ENCODE data around the gene THOC5. TPM values are rescaled to one million over a fixed set of nuclear protein-coding genes. Genes with fewer than 3 reads are reported as not detected.

The THOC5 gene
- total RNA-seq, 1 experiment from 2014 or later: 80.6 TPM

DNA sequence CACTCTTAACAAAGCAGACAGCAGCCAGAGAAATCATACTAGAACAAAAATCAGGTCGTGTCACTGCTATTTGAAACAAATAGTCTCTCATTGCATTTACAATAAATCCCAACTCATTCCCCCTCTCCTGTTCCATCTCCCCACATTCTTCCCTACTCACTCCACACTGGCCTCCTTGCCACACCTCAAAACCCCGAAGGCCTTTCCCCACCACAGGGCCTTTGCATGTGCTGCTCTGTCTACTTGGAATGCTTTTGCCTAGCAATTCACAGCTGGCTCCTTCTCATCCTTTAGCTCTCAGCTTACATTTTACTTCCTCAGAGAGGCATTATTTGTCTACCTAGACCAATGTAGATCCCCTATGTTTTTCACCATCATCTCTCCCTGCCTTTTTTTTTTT lies 6.3 kb upstream of the THOC5 start:
- Histone ChIP-seq H3K4me3 (replicated peaks in 1 of 2; ENCODE audit: low read depth in 1 of 2, low read length in 2 of 2) (no peak overlapping the region), H3K9ac (ENCODE audit: low read length) (no peak overlapping the region), H4K20me1 (ENCODE audit: insufficient read depth) (no peaks in the 10 kb centered on the region), H2AFZ (ENCODE audit: low read depth, low read length, poor library complexity, severe bottlenecking) (no peak overlapping the region), H3K36me3 (ENCODE audit: control insufficient read depth in 1 of 2, insufficient read depth in 2 of 2, low read length in 2 of 2) (peaks cover 8 to 50% of the 10 kb centered on the region in 2 experiments; a peak in 3 of 4 replicates), H3K27me3 (ENCODE audit: insufficient read depth, low read length) (no peaks in the 10 kb centered on the region), H3K4me2 (ENCODE audit: low read length) (no peak overlapping the region), H3K27ac (ENCODE audit: low read depth, low read length) (no peak overlapping the region), H3K9me2 (ENCODE audit: insufficient read depth) (no peaks in the 10 kb centered on the region), H3K79me2 (ENCODE audit: insufficient read depth, low read length) (no peaks in the 10 kb centered on the region), H3K4me1 (ENCODE audit: control insufficient read depth in 1 of 2, insufficient read depth in 2 of 2, low read length in 2 of 2) (no peaks in the 10 kb centered on the region; a peak in 1 of 4 replicates), H3K9me3 (ENCODE audit: control insufficient read depth in 1 of 2, insufficient read depth in 1 of 2, low read depth in 1 of 2, low read length in 2 of 2) (no peaks in the 10 kb centered on the region)
- ChIA-PET POLR2A (no interaction called here), RAD21 (ENCODE audit: low non-redundant PET in 1 of 2, low total read pairs in 2 of 2, uncharacterized antibody in 2 of 2, unreplicated experiment in 2 of 2) (no interaction called here), CTCF (interaction anchor here (0.7 kb wide), 1 partner anchor 10 kb away, joined by 3 read pairs; no protein-coding TSS in a partner anchor)
- BruUV-seq (replicated peaks): no TSS peak
- intact Hi-C loops (cut with micrococcal nuclease): no loop called here
- ATAC-seq (no peak), DNase-seq (ENCODE audit: low read depth, low spot score) (no peak)
- TF ChIP-seq POLR2AphosphoS5 (IDR thresholded peaks at IDR 0.05; ENCODE audit: low read depth, low read length): no peak

DNA sequence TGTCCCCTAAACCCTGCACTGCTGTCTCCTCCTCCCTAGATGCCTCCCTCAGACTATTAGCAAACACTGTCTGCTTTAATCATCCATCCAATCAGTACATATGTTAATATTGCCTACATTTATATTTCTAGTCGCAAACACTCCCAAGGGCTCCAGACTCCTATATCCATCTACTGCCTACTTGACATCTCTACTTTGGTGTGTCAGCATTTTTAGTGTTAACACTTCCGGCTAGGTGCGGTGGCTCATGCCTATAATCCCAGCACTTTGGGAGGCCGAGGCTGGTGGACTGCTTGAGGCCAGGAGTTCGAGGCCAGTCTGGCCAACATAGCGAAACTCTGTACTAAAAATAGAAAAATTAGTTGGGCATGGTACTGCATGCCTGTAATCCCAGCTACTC lies 5.5 kb upstream of the THOC5 start:
- no TSS peak for BruUV-seq (replicated peaks)
- DNase-seq (ENCODE audit: low read depth, low spot score) (no peak), ATAC-seq (no peak)
- Histone ChIP-seq H3K36me3 (ENCODE audit: control insufficient read depth in 1 of 2, insufficient read depth in 2 of 2, low read length in 2 of 2) (peaks cover 8 to 48% of the 10 kb centered on the region in 2 experiments; a peak in 3 of 4 replicates), H3K79me2 (ENCODE audit: insufficient read depth, low read length) (no peaks in the 10 kb centered on the region), H3K4me2 (ENCODE audit: low read length) (no peak overlapping the region), H3K27ac (ENCODE audit: low read depth, low read length) (no peak overlapping the region), H4K20me1 (ENCODE audit: insufficient read depth) (no peaks in the 10 kb centered on the region), H3K9ac (ENCODE audit: low read length) (no peak overlapping the region), H3K9me3 (ENCODE audit: control insufficient read depth in 1 of 2, insufficient read depth in 1 of 2, low read depth in 1 of 2, low read length in 2 of 2) (no peaks in the 10 kb centered on the region), H3K4me3 (replicated peaks in 1 of 2; ENCODE audit: low read depth in 1 of 2, low read length in 2 of 2) (no peak overlapping the region), H3K9me2 (ENCODE audit: insufficient read depth) (no peaks in the 10 kb centered on the region), H3K27me3 (ENCODE audit: insufficient read depth, low read length) (no peaks in the 10 kb centered on the region), H3K4me1 (ENCODE audit: control insufficient read depth in 1 of 2, insufficient read depth in 2 of 2, low read length in 2 of 2) (peaks cover 7 to 8% of the 10 kb centered on the region in 2 experiments; a peak in 3 of 4 replicates), H2AFZ (ENCODE audit: low read depth, low read length, poor library complexity, severe bottlenecking) (no peak overlapping the region)
- intact Hi-C loops (cut with micrococcal nuclease): no loop called here
- ChIA-PET CTCF (interaction anchor here (0.7 kb wide), 1 partner anchor 11 kb away, joined by 3 read pairs; no protein-coding TSS in a partner anchor), RAD21 (ENCODE audit: low non-redundant PET in 1 of 2, low total read pairs in 2 of 2, uncharacterized antibody in 2 of 2, unreplicated experiment in 2 of 2) (no interaction called here), POLR2A (no interaction called here)
- TF ChIP-seq FOSL1 (IDR thresholded peaks at IDR 0.05; ENCODE audit: low read depth): no peak
- no peak for TF ChIP-seq ATF3 (IDR thresholded peaks at IDR 0.05)
- TF ChIP-seq JUND (IDR thresholded peaks at IDR 0.05): no peak
- TF ChIP-seq EZH2 (IDR thresholded peaks at IDR 0.05): no peak
- no peak for TF ChIP-seq CBX3 (IDR thresholded peaks at IDR 0.05; ENCODE audit: low read depth)
- TF ChIP-seq ZFX (IDR thresholded peaks at IDR 0.05): no peak
- no peak for TF ChIP-seq SP1 (IDR thresholded peaks at IDR 0.05; ENCODE audit: low read depth)
- TF ChIP-seq, protein P1, sequence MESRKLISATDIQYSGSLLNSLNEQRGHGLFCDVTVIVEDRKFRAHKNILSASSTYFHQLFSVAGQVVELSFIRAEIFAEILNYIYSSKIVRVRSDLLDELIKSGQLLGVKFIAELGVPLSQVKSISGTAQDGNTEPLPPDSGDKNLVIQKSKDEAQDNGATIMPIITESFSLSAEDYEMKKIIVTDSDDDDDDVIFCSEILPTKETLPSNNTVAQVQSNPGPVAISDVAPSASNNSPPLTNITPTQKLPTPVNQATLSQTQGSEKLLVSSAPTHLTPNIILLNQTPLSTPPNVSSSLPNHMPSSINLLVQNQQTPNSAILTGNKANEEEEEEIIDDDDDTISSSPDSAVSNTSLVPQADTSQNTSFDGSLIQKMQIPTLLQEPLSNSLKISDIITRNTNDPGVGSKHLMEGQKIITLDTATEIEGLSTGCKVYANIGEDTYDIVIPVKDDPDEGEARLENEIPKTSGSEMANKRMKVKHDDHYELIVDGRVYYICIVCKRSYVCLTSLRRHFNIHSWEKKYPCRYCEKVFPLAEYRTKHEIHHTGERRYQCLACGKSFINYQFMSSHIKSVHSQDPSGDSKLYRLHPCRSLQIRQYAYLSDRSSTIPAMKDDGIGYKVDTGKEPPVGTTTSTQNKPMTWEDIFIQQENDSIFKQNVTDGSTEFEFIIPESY (IDR thresholded peaks at IDR 0.05; ENCODE audit: extremely low read depth, insufficient replicate concordance, low read length): no peak

All from HCT116 (cell line).